Measurements from ENCODE around the gene EFNB2.

DNA sequence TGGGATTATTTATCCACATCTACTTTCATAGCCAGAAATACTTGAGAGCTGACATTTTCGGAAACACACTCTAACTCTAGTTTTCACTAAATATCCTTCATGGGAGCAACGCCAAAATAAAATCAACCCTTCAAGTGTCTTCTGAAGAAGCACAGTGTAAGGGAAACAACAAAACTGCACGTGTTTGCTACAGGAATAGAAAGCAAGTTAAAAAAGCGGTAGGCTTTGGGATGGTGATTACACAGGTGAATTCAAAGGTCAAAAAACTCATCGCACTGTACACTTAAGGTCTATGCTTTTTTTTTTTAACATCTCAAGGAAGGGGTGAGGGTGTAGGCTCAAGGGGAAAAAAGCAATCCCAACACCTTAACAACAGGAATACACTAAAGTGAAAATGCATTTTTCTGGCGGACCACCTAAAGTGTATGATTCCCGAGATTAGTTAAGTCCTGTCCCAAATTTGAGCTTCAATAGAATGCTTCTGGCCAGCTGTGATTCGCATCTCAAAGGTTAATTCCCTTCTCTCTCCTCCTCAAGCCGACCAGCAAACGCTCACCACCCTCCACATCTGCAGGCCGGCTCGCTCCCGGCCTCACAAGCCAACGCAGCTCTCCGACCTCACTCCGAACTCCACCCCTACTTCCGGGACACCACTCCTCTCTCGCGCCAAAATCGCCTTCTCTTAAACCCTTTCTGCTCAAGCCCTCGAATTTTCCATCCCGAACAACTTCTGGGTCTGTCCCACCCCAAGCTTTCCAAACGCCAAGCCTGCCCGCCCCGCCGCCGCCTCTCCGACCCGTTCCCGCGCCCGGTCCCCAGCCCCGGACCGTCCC is 31.4 kb upstream of the EFNB2 start:
- TF ChIP-seq, protein P1, sequence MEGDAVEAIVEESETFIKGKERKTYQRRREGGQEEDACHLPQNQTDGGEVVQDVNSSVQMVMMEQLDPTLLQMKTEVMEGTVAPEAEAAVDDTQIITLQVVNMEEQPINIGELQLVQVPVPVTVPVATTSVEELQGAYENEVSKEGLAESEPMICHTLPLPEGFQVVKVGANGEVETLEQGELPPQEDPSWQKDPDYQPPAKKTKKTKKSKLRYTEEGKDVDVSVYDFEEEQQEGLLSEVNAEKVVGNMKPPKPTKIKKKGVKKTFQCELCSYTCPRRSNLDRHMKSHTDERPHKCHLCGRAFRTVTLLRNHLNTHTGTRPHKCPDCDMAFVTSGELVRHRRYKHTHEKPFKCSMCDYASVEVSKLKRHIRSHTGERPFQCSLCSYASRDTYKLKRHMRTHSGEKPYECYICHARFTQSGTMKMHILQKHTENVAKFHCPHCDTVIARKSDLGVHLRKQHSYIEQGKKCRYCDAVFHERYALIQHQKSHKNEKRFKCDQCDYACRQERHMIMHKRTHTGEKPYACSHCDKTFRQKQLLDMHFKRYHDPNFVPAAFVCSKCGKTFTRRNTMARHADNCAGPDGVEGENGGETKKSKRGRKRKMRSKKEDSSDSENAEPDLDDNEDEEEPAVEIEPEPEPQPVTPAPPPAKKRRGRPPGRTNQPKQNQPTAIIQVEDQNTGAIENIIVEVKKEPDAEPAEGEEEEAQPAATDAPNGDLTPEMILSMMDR (IDR thresholded peaks at IDR 0.05) = no peak
- no peak for TF ChIP-seq POLR2A (IDR thresholded peaks at IDR 0.05)
